Retinal pigment epithelial cell (primary cell): ENCODE measurements around the gene KIAA0040.

Source experiments
- DNase-seq: peaks from one replicate; pipeline ENCODE4 v3.0.0-alpha.2; 2010; ENCODE audit warnings: low read depth
- H3K4me3 ChIP-seq: 2 replicates; pipeline ENCODE4 v1.5.1; 2011; ENCODE audit warnings: mild to moderate bottlenecking, low read length, control low read depth, moderate library complexity
- TF ChIP-seq, protein P1 (sequence below): conservative IDR thresholded peaks from 2 replicates; pipeline ENCODE4 v1.5.1; 2011; ENCODE audit warnings: low read depth, low read length, control low read depth, inconsistent platforms

KIAA0040 gene

DNA sequence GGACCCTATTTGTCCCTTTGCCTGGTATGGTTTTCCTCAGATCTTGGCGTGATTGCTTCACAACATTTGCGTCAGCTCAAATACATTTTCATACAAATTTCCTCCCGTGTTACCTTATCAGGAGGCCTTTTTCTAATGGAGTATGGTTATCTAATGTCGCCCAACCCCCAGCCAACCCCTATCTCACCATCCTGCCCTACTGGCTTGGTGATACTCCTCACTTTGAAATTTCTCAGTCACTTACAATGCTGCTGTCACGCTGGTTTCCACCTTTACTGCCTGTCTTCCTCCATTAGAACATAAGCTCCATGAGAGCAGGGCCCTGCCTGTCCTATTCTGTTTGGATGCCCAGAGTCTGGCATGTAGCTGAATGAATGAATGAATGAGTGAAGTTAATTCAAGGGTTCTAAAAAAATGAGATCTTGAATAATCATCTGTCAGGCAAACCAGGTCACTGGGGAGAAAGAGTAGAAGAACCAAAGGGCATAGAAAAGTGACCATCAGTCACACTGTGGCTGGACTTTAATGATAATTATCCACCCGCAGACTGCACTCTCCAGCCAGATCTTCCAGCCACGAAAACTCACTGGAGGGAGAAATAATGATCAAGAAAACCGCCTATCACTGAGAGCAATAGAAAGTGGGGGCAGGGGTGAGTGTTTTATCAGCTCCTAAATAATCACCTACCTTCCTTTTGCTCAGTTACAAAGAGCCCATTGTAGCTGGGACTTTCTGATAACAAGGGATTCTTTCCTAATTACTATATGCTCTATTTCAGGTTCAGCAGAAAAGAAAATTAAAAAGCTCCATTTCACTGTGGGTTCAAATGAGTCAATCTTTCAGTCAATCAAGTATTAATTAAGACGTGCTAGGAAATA, 21.3 kb downstream of the KIAA0040 start:
- DNase-seq: no peak
- H3K4me3 ChIP-seq: no peak overlapping the region
- TF ChIP-seq, protein P1, sequence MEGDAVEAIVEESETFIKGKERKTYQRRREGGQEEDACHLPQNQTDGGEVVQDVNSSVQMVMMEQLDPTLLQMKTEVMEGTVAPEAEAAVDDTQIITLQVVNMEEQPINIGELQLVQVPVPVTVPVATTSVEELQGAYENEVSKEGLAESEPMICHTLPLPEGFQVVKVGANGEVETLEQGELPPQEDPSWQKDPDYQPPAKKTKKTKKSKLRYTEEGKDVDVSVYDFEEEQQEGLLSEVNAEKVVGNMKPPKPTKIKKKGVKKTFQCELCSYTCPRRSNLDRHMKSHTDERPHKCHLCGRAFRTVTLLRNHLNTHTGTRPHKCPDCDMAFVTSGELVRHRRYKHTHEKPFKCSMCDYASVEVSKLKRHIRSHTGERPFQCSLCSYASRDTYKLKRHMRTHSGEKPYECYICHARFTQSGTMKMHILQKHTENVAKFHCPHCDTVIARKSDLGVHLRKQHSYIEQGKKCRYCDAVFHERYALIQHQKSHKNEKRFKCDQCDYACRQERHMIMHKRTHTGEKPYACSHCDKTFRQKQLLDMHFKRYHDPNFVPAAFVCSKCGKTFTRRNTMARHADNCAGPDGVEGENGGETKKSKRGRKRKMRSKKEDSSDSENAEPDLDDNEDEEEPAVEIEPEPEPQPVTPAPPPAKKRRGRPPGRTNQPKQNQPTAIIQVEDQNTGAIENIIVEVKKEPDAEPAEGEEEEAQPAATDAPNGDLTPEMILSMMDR: no peak

DNA sequence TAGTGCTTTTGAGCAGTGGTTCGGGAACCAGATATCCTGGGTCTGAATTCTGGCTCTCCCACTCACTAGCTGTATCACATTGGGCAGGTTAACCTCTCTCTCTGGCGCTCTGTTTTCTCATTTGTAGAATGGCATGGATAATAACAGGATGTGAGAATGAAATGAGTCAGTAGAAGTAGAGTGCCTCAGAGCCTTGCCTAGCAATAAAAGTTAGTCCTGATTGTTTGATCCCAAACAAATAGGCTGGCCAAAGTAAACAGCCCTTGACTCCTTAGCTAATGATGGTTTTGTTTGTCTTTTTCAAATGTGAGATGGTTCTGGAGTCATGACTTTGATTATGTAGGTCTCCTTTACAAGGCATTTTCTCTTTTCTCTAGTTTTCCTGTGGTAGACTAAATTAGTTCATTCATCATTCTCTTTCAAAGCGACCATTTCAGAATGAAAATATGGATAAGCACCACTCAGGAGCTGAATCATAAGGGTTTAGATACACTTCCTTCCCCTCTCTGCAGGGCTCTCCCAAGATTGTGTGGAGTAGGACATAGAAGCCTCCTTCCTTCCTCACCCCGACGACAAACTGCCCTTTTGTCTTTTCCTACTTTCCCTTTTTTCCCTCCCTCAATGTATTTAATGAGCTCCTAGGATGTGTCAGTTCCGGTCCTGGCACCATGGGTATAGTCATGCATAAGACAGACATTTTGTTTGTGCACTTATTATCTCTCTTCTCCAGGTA, 23.1 kb downstream of the KIAA0040 start:
- TF ChIP-seq, protein P1: no peak
- DNase-seq: no peak
- no peak overlapping the region for H3K4me3 ChIP-seq

DNA sequence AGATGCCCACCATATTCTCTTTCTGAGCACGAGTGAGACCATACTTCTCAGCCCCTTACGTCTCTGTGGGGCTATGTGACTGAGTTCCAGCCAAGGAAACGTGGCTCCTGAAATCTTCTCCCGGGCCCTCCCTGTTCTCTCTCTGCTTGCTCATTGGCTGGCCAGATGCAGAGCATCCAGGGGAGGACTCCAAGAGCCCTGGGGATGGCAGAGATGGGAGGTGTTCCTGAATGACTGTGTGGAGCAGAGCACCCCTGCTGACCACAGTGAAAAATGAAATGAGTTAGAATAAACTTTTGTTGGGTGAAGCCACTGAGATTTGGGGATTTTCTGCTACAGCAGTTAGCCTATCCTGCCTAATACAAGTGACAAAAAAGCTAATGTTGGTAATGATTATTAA, 23.8 kb downstream of the KIAA0040 start:
- TF ChIP-seq, protein P1: no peak
- DNase-seq: no peak
- no peak overlapping the region for H3K4me3 ChIP-seq

DNA sequence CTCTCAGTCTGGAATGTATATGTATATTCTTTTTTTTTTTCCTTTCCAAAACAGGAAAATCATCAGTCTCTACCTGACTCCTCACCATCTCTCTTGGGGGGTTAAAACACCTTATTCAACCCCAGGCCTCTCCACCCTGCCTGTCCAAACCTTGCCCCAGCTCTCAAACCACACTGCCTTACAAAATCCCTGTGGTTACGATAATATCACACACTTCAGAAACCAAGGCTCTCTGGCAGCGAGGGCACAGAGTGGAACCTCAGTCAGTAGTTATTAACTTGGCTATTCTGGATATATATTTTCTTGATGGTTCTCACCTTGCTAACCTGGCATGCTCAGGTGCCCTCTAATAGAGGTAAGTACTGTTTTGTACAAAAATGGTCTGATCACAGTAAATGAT, 24.7 kb downstream of the KIAA0040 start:
- H3K4me3 ChIP-seq: no peak overlapping the region
- TF ChIP-seq, protein P1: no peak
- no peak for DNase-seq

DNA sequence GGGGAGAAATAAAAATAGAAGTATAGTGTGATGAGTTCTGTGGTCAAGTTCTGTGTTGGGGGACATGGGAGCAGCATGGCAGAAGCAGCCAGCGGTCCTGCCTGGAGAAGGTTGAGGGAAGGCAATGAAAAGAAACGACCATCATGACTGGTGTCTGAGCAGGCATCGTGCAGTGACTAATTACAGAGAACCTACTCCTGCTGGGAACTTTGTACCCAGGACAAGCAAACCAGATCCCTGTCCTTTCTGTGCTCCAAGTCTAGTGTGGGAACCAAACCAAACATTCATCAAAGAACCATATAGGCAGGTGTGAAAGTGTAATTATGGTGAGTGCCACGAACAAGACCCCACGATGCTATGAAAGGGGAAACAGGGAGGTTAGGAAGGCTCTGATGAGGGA, 25.8 kb downstream of the KIAA0040 start:
- no peak for DNase-seq
- H3K4me3 ChIP-seq: no peak overlapping the region
- TF ChIP-seq, protein P1: no peak

DNA sequence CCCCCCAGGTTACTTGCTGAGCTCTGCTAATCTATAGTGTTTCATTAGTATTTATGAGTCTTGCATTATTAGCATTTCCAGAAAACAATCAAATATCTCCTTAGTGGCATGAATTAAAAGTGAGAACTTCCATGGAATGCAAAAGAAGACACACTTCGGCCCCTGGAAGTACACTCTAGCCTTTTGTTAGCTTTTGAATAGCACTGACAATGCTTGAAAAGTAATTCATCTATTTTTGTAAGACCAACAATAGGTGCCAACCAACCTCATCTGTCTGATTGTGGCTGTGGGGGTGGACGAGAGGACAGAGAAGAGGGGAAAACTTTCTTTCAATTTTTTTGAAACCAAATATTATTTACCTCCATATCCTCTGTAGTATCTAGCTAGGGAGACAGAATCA, 27.8 kb downstream of the KIAA0040 start:
- no peak for DNase-seq
- TF ChIP-seq, protein P1: no peak

DNA sequence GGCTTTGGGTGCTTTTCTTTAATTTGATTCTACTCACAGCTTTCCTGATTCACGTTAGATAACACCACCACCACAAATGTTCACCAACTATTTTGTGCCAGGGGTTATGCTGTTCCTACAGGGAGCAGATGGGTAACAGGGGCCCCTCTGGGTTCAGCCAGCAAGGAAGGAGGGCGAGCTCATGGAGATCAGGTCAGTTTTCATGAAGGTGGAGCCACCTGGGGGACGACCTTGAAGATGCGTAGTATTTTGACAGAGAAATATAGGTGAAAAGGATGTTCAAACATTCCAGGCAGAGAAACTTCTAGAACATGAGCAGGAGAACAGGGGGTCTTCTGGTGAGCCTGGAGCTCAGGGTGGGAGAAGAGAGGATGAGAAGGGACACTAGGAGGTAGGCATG, 28.9 kb downstream of the KIAA0040 start:
- no peak overlapping the region for H3K4me3 ChIP-seq
- DNase-seq: no peak
- TF ChIP-seq, protein P1: no peak

More for the DNA sequence above, 27.8 kb downstream of the KIAA0040 start:
- no peak overlapping the region for H3K4me3 ChIP-seq
